GM18867 (cell line): ENCODE measurements around the gene ABITRAM.
A peak's percentile ranks its signal among the peaks of the same experiment; 100 is the strongest.
"Not testable (repeated sequence)": the region's sequence is repeated elsewhere in the genome, so short reads cannot be mapped to it uniquely, and the experiment has no call there.

Source experiments
- ATAC-seq: cut with Tn5 transposase; IDR thresholded peaks from one replicate; pipeline ENCODE4 v1.9.1; 2021; ENCODE audit warnings: mild to moderate bottlenecking, moderate library complexity; ENCODE audit not compliant: unreplicated experiment

The ABITRAM gene

DNA sequence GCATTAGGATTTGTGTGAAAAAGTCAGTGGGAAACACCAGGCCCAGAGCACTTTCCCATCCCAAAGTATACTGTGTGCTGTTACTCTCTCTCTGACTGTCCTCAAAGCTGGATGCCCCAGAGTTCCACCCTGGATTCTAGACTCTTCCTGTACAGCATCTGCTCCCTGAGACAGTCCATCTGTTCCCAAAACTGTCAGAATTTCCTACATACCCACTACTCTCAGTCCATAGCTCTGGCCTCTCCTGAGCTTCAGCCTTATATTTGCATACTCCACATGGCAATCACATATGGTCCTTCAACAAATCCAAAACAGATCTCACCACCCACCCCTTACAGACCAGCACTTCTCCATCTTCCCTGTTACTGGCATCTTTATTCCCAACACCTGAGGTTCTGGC lies 9.7 kb upstream of the ABITRAM start:
- no peak for ATAC-seq

DNA sequence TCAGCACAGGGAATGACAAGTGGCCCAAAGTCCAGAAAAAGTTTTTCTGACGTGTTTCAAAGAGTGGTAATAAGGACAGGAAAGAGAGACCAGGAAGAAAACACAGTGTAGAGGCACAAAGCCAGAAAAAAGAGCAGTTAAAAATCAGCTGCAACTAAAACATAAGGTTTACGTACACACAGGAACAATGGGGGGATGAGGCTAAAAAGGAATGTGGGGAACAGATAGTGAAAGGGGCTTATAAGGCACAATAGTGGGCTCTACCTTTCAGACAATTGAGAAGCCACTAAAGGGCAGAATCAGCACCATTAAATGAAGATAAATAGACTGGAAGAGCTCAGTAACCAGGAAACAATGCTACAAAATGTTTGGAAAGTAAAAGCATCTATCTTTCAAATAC lies 5.8 kb upstream of the ABITRAM start:
- ATAC-seq = no peak

DNA sequence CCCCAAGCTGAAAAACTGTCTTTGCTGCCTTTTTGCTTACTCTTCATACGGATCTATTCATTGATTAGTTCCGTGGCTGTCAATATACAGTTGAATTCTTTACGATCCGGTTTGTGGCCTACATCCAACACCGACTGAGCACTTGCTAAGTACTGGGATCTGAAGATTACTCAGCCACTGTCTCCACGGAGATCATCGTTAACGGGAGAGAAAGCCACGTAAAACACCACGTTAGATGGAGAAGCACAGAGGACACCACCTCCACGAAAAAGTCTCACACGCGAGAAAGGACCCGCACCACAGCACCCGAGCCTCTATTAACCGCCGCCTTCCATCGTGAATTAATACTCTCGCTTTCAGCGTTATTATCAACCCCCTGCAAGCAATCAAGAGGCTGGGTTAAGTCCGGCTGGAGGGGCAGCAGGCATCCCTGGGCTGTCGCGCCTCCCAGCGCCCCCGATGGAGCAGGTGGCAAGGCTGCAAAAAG lies 926 bp upstream of the ABITRAM start:
- no peak for ATAC-seq

DNA sequence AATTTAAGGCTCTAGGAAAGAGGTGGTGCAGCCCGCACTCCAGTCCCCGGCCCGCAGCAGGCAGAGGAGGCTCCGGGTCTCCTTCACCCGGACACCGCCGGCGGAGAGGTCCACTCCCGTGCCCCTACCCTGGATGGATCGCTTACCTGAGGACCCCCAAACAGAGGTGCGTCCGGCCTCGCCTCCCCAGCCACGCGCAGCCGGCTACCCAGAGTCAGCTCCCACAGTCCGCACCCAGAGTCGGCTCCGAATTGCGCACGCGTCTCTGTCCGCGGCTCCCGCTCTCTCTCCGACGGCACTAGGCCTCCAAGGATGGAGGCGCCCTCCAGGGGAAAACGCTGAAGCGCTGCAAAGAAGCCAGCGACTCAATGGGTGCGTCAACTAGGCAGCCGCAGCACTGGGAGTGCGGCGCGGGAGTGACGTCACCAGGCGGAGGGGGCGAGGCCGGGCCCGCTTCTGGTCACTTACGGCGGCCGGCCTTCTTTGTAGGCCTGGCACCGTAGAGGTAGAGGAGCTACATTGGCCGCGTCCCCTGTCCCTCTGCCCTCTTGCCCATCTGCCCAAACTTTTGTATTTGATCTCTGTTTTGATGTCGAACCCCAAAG lies 380 bp upstream of the ABITRAM start, which contains the start of gene ELP1:
Gene ELP1, minus strand, starts transcription at position 407 of the 605 bp plus-strand sequence. CDS start 2,978 bp downstream, outside the sequence.
- ATAC-seq = peak; percentile 89

DNA sequence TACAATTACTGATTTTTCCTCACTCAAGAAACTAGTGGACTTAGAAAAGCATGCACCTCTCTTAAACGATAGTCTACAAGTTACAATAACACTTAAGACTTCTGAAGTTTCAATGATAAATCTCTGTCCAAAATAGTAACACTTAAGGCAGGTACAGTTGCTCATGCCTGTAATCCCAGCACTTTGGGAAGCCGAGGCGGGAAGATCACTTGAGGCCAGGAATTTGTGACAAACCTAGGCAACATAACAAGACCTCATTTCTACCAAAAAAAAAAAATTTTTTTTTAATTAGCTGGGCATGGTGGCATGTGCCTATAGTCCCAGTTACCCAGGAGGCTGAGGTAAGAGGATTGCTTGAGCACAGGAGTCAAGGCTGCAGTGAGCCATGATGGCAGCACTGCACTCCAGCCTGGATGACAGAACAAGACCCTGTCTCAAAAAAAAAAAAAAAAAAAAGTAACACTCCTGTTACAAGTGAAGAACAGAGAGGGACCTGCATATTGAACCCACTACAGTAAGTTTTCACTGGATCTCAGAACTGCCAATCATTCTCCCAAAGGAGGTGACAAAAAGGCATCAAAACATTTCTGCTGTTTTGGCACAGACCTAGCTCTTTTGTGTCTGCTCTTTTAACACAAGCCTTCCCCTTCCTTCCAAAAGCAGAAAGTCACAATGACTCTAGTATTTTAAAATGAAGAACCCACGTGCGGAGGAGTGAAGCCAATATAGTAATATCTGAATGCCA lies 3.5 kb downstream of the ABITRAM start:
- ATAC-seq = no peak

DNA sequence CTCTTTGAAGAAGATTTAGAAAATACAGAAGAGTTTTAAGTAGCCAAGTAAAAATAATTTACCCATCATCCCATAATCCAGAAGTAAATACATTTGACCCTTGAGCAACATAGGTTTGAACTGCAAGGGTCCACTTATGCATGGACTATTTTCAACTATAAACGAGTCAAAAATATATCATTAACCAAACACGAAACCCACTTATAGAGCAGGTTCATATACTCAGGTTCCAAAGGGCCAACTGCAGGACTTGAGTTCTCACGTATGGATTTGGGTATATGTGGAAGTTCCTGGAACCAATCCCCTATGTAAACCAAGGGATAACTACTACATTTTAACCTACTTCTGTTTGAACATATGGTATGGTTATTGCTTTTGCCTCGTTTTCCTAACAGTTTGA lies 5.8 kb downstream of the ABITRAM start:
- ATAC-seq = no peak

DNA sequence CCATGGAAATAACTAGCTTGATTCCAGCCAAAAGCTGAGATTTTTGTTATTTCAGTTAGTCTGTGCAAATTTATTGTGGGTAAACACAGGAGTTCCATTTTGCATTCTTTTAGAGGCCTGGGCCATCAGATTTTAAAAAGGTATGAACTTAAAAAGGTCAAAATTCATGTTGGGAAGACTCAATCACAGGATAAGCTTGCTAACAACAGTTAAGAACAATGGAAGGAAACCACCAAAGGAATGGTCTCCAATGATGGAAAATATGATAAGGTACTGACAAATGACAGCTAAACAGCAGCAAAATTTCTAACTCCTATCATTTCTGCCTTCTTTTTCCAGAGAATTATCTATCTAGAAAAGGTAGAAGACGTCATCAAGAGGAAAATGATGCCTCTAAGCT lies 16.0 kb downstream of the ABITRAM start:
- no peak for ATAC-seq

DNA sequence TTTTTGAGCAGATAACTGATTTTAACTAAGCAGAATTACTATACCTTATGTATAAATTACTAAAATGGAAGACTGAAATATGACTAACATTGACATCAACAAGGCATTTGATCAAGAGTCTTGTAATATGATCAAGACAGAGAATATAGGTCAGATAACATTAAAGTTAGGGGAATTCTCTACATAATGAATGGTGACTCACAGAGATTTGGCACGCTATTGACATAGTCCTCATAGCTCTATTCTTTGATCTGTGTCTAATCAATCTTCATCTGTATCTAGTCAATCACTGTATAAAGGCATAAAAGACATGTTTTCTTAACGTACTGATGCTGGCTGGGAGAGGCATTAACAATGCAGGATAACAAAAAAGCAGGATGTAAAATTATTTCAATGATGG lies 17.4 kb downstream of the ABITRAM start:
- no peak for ATAC-seq

DNA sequence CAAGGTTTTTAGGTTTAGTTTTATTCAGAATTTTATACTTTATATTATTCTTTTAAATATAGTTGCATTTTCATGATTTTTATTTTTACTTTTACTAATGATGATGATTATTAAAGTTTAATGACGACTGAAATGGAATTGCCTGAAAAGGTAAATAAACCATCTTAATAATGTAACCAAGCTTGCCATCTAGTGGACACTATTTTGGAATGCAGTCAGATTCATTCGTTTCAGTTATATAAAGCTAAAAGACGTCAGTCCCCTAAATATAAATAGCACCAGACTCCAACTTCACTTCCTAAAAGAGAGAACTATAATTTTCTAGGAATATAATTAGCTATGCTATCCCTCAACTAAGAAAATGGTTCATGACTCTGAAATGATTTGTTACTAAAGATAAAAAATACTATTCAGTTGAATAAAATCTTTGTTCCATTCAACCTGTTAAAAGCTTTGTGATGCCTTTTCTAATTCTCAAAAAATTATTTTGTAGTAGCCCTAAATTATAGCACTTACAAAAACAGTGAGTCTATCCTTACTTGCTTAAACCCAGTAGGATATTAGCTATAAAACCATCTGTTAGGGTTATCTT lies 19.9 kb downstream of the ABITRAM start:
- ATAC-seq = peak; percentile 56

DNA sequence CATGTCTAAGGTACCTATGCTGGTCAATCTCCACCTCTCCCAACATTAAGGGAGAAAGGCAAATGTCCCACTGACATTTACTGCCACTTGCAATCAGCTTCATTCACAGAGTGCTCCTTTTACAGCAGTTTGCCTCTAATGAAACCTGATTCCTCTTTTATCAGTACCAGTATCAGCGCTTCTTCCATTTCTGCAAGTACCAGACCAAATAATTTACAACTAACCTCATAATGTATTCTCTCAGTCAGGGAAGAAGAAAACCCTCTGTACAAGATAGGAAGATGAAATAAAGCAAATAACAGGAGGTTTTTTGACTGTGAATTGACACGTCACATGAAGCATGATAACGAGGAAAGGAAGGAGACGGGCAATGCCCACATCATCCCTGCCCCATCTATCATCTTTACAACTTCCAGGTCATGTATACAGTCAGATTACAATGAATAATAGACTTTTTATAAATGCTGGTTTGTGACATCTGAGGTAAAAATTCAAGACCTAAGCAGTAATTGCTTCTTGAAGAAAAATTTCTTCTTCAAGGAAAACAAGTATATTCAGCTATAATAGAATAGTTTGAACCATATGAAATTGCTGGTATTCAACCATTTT lies 21.9 kb downstream of the ABITRAM start:
- ATAC-seq = no peak

DNA sequence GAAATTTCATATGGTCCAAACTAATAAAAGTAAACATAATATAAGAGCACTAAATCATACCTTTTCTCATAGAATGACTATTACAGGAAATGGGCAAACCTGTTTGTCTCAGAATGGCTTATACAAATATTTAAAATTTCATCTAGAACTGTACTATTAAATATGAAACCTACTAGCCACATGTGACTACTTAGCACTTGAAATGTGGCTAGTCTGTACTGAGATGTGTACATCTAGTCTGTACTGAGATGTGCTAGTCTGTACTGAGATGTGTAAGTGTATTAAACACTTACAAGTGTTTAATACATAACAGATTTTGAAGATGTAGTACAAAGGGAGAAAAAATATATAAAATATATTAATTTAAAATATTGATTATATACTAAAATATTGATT lies 22.4 kb downstream of the ABITRAM start:
- no peak for ATAC-seq

DNA sequence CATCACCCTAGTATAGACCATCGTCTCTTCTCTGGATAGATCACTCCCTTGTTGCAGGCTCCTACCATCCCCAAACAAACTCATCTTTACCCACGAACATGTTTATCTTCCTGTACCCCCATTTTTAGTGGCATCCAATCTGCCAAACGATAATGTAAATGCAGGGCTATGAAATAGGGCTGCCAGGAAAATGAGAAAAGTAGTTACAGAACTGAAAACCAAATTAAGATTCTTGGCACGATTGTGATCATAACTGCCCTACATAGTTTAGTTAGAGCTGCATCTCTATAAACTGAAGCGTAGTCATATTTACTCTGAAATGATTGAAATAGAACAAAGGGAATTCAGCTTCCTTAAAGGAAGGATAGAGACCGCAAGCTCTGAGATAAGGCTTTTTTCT lies 26.1 kb downstream of the ABITRAM start:
- ATAC-seq = no peak

DNA sequence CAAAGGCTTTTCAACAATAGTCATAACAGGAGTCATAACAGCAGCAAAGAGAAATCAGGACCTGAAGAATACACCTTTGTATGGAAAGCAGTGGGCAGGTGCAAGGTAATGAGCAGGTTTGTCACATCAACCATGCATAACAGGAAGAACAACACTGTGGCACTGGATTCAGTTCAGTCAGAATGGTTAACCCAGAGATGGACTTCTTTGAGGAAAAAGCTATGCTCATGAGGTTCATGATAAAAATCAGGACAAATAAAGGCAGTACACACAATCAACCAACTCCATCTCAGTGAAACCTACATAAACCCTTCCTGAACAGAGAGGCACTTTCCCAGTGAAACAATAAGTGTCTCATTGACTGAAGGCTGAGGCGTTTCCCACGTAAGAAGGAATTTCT lies 27.0 kb downstream of the ABITRAM start:
- ATAC-seq = no peak

DNA sequence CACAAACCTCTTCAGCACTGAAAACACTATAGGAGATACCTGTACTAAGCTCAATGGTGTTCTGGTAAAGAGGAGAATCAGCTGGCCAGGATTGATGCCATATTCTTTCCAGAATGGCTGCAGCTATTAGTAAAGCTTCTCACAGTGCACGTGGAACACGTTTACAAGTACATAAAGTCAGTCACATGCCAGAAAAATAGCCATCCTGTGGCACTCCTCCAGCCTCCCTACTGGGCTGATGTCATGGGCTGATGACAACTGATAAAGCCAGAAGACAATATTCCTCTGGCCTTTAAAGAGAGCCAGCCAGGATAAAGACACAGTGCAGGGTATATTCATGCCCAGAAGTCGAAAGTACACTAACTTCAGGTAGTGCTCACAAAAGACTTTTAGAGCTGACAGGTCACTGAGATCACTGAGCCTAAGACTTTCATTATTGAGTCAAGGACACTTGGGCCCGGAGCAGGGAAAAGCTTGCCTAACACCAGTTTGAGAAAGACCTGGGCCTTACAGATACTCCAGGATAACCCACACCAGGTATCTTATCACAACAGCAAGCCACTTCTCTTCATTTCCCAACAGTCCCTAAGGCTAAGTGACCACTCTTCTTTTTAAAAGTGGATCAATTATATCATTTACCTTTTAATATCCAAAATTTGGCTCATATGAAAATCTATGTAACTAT lies 29.4 kb downstream of the ABITRAM start:
- ATAC-seq = no peak

DNA sequence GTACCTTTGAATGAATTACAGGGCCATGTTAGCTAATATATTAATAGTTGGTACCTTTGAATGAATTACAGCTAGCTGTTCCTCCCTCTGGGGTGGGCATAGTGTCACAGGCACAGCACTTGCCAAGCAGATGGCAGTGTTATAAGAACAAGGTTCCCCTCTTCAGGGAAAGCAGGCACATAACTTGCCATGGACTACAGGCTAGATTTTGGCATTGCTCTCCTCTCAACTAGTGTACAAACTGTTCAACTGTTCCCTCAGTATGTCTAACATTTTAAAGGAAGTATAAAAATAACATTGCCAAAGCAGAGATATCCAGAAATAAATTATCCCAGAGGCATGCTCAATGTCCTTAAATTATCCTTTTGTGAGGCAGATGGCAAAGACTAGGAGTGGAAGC lies 33.7 kb downstream of the ABITRAM start:
- no peak for ATAC-seq

DNA sequence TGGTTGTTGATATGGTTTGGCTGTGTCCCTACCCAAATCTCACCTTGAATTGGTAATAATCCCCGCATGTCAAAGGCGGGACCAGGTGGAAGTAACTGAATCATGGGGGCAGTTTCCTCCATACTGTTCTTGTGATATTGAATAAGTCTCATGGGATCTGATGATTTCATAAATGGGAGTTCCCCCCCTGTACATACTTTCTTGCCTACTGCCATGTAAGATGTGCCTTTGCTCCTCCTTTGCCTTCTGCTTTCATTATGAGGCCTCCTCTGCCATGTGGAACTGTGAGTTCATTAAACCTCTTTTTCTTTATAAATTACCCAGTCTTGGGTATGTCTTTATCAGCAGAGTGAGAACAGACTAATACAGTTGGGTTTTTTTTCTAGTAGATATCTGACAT lies 37.2 kb downstream of the ABITRAM start:
- not testable (repeated sequence) for ATAC-seq

DNA sequence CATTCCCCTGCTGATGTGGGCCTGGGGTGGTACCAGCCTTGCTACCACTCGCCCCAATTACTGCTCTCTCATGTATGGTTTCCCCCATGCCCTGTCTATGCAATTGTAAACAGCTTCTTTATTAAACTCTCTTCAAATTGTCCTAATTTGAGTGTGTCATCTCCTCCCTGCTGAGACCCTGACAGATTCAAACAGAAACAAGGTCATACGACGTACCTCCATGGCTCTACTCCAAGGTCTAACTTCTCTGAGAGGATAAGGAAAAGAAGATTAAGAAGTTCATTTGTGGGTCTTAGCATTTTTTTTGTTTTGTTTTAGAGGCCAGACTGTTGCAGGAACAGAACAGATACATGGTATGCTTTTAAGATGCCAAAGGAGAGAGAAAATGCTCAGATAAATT lies 38.0 kb downstream of the ABITRAM start:
- no peak for ATAC-seq

DNA sequence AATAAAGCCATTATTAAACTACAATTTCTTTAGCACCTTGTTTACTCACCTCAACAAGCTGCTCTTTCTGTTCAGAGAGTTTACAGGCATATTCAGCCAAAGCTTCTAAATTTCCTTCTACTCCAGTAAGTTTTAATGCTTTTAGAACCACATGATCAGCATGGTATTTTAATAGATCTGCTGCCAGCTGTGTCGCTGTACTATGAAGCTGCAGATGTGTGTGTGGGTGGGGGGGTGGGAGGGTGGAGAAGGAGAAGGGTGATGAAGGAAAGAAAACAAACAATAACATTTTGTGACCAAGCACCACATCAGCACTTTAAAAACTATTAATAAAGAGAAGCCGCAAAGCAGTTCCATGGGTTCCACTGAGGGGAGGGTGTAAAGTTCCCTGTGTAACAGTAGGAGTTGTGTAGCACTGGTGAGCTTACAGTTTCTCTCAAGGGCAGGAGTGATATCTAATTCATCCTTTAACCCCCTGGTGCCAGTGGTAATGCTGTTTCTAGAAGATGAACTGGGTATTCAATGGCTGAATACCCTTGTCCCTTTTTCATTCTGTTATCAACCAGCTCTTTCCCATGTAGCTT lies 38.5 kb downstream of the ABITRAM start:
- ATAC-seq = no peak

DNA sequence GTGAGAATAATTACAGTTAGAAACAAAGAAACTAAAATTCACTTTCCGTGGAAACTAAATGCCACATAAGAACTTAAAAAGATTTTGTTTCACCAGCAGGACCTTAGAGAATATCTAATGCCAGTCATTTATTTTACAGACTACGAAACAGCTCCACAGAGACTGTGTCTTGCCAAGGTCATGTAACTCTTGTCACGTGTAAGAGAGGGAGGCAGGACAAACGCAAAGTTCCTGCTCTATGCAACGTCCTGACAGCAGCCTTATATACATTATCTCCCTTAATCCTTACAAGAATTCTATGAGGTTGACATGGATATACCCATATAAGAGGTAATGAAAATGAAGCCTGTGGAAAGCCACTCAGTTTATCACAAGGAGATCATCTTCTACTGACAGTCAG lies 39.7 kb downstream of the ABITRAM start:
- no peak for ATAC-seq

DNA sequence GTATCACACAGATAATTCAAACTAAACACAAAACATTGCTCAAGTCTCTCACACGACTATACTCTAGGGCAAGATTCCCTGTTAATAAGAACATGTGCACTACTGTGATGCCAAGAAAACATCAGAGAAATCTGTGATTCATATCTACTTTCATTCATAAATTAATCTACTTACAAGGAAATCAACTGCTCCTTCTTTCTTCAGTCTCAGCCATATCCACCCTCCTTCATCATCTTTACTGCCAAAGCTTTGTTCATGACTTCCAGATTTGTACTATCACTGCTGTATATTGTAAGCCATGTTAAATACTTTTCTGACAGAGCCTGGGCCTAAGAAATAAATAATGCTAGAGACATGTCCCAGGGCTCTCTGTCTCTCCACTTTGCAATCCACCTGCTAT lies 44.0 kb downstream of the ABITRAM start:
- no peak for ATAC-seq

DNA sequence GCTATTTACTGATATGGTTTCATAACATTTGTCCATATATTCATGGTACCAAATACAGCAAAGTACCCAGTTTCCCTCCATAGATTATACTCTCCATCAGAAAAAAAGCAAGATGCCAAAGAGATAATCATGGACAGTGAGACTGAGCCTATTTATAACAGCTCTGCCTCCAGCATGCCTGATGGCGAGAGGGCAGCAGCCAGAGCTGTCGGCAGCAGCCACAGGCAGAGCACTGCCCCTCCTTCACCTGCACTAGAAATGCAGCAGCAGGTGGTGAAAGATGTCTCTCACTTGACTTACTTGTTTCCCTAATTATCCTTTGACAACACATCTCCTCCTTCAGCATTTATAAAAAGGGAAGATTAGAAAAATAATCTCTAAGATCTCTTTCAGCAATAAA lies 46.7 kb downstream of the ABITRAM start:
- ATAC-seq = no peak
